Stimulated activated CD4-positive, alpha-beta T cell treated with anti-CD3 and anti-CD28 coated beads, Interleukin-2, amount 100 ng/mL, for 4 hours (primary cell): Measurements from ENCODE around the gene HEPHL1.
"Not testable (repeated sequence)": the region's sequence is repeated elsewhere in the genome, so short reads cannot be mapped to it uniquely, and the experiment has no call there.

Experiments
- DNase-seq: peaks from one replicate; pipeline ENCODE4 v3.0.0-alpha.2; 2020; ENCODE audit warnings: low read depth

Gene HEPHL1

GRCh38 chr11:94151903-94152677 lies 130.9 kb downstream of the HEPHL1 start:
- DNase-seq: no peak

DNA sequence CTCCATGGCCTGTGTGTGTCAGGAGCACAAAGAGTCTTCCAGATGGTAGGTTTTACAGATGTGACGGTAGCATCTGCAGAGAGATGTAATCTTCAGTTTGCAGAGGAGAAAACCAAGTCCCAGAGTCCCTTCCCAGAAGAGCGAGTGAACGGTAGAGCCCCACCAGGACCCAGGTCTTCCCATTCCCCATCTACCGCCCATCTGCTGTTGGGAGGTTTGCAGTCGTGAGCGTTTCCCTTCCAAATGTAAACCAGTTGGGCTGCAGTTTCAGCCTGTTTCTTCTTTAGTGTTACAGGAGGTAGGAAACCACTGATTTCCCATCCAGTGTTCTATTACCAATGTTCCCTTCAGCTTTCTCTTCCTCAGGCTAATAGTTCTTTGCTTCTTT lies 131.5 kb downstream of the HEPHL1 start:
- no peak for DNase-seq

GRCh38 chr11:94153320-94153719 lies 132.2 kb downstream of the HEPHL1 start:
- no peak for DNase-seq

DNA sequence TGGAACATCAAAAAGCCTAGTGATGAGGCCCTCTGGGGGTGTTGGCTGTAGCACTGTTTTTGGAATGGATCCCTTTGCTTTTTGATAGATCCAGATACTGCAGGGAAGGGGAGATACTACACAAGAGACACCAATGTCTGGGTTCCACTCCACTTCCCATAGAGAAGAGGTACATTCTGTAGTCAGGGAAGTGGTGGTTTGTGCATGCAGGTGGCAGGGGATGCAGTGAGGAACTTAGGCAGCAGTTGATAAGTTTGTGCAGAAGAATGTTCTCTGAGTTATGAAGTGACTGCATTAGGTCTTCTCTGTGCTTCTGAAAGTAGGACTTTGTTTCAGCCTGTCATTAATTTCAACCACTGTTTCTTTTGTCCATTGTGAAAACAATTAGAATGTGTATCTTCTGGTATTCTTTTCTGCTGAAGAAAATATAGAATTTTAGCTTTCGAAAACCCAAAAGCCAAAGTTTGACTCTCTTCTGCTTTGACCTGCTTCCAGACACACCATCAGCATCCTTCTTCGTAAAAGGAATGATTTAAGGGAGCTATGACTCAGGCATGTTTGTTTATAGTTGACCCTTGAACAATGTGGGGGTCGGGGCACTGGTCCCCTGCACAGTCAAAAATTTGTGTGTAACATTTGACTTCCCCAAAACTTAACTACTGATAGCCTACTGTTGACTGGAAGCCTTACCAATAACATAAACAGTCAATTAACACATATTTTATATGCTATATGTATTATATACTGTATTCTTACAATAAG lies 133.1 kb downstream of the HEPHL1 start:
- DNase-seq: no peak

GRCh38 chr11:94157339-94157738 lies 136.2 kb downstream of the HEPHL1 start:
- not testable (repeated sequence) for DNase-seq
